ENCODE results near the gene H6PD.
A peak's percentile ranks its signal among the peaks of the same experiment; 100 is the strongest.

The H6PD gene

GRCh38 chr1:9234223-9235095, at the start of gene H6PD:
TSS of gene H6PD (plus strand) at chr1:9234774. CDS start at chr1:9244935, 10,161 bp downstream.
- DNase-seq = peak; percentile 81

- no peak for DNase-seq
Observed at GRCh38 chr1:9186082-9186859, 48.3 kb upstream of the H6PD start.

- DNase-seq = no peak
Observed at GRCh38 chr1:9187004-9187403, 47.6 kb upstream of the H6PD start.

GRCh38 chr1:9190234-9190633, 44.3 kb upstream of the H6PD start:
- DNase-seq = no peak

- no peak for DNase-seq
Observed at GRCh38 chr1:9191231-9191630, 43.3 kb upstream of the H6PD start.

- DNase-seq = no peak
Observed at GRCh38 chr1:9192578-9193232, 41.9 kb upstream of the H6PD start.

GRCh38 chr1:9193233-9193625, 41.3 kb upstream of the H6PD start:
- no peak for DNase-seq

GRCh38 chr1:9194024-9194423, 40.5 kb upstream of the H6PD start:
- DNase-seq = no peak

GRCh38 chr1:9195651-9196050, 38.9 kb upstream of the H6PD start:
- no peak for DNase-seq

GRCh38 chr1:9196129-9197040, 38.2 kb upstream of the H6PD start:
- DNase-seq = peak; percentile 65

- no peak for DNase-seq
Observed at GRCh38 chr1:9197186-9198099, 37.1 kb upstream of the H6PD start.

GRCh38 chr1:9198538-9199361, 35.8 kb upstream of the H6PD start:
- DNase-seq = no peak

- no peak for DNase-seq
Observed at GRCh38 chr1:9200441-9200840, 34.1 kb upstream of the H6PD start.

- peak; percentile 18 for DNase-seq
Observed at GRCh38 chr1:9201401-9202239, 33.0 kb upstream of the H6PD start.

GRCh38 chr1:9202240-9202870, 32.2 kb upstream of the H6PD start:
- DNase-seq = peak; percentile 10

- DNase-seq = no peak
Observed at GRCh38 chr1:9203511-9203982, 31.0 kb upstream of the H6PD start.

GRCh38 chr1:9204156-9204720, 30.3 kb upstream of the H6PD start:
- DNase-seq = no peak

GRCh38 chr1:9207086-9207485, 27.5 kb upstream of the H6PD start:
- no peak for DNase-seq
